ENCODE results near the gene GRIK3. TPM values are rescaled to one million over a fixed set of nuclear protein-coding genes. Genes with fewer than 3 reads are reported as not detected.

The GRIK3 gene
- total RNA-seq, 5 donors from 2014 or later (not counting 1 experiment from before 2014, with no cell fraction given), result 0.03 TPM; not detected in 4

DNA sequence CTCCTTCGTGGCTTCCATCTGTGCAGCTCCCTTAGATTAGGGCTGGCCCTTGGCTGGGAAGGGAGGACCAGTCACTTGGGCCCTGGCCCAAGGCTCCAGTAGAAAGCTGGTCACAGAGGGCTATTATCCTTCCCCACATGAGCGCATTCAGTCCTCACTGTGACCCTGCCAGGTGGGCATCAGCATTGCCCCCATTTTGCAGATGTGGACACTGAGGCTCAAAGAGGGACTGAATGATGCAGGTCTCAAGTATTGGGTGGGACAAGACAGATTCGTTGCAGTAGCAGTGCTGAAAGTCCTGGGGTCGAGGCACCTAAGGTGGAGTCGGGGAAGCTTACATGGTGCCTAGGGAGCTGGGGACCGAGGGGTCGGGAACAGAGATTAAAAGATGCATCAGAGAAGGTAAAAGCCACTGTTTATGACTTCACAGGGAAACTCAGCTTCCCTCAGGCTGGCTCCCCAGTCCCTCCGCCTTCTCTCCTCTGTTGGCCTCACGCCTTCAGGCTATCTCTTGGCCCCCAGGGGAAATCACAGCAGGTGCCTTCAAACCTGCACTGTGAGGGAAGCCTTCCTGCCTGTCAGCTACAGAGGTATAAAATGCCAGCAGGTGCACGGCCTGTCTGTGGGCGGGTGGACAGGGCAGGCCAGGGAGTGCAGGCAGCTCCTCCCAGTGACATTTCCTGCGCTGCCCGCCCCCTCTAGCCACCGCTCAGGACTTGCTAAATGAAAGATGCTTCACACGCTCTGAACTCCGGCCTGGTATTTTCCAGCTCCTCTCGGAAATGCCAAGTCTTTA lies 178.4 kb downstream of the GRIK3 start:
- H3K36me3 ChIP-seq (ENCODE audit: control insufficient read depth in 2 of 2, extremely low read depth in 1 of 2, insufficient read depth in 1 of 2, low read length in 1 of 2), result no peaks in the 10 kb centered on the region
- Mint-ChIP-seq H3K4me1 (no peaks in the 10 kb centered on the region), H3K9me3 (no peaks in the 10 kb centered on the region), H3K27me3 (peaks cover 26 to 43% of the 10 kb centered on the region in 2 donors), H3K36me3 (no peaks in the 10 kb centered on the region), H3K27ac (peak overlapping the region in 1 of 2 donors; percentile 55), H3K4me3 (no peak overlapping the region)
- H3K27ac ChIP-seq (ENCODE audit: low read length), result no peak overlapping the region
- H3K4me3 ChIP-seq (ENCODE audit: control insufficient read depth in 1 of 2, extremely low read depth in 1 of 2, low read length in 1 of 2), result no peak overlapping the region
- no peaks in the 10 kb centered on the region for H3K4me1 ChIP-seq (ENCODE audit: control insufficient read depth in 1 of 2, extremely low read depth in 1 of 2, insufficient read depth in 2 of 2, low read length in 2 of 2)
- no peaks in the 10 kb centered on the region for H3K9me3 ChIP-seq
- ATAC-seq (replicated peaks in 1 of 4), result no peak
- 48% methylated on average over 16 of the region's 17 CpGs for WGBS (ENCODE audit: insufficient coverage)
- ChIA-PET POLR2A (no interaction called here), CTCF (no interaction called here)
- peaks cover 0 to 43% of the 10 kb centered on the region in 2 experiments for H3K27me3 ChIP-seq (replicated peaks in 1 of 2; ENCODE audit: control insufficient read depth in 2 of 2, extremely low read depth in 1 of 2, insufficient read depth in 2 of 2, low read length in 1 of 2)
- no peak for DNase-seq

- 90% methylated on average over 7 of the region's 14 CpGs for WGBS (ENCODE audit: insufficient coverage)
- no peak overlapping the region for H3K4me3 Mint-ChIP-seq
- H3K36me3 ChIP-seq (ENCODE audit: control insufficient read depth in 2 of 2, extremely low read depth in 1 of 2, insufficient read depth in 1 of 2, low read length in 1 of 2), result no peaks in the 10 kb centered on the region
- ATAC-seq (replicated peaks in 1 of 4) (no peak), DNase-seq (no peak)
- H3K27me3 ChIP-seq (replicated peaks in 1 of 2; ENCODE audit: control insufficient read depth in 2 of 2, extremely low read depth in 1 of 2, insufficient read depth in 2 of 2, low read length in 1 of 2), result peaks cover 0 to 55% of the 10 kb centered on the region in 2 experiments
- H3K4me1 ChIP-seq (ENCODE audit: control insufficient read depth in 1 of 2, extremely low read depth in 1 of 2, insufficient read depth in 2 of 2, low read length in 2 of 2), result no peaks in the 10 kb centered on the region
- no peaks in the 10 kb centered on the region for H3K9me3 ChIP-seq
- H3K27ac Mint-ChIP-seq, result no peak overlapping the region
- CTCF ChIA-PET, result no interaction called here
- no peaks in the 10 kb centered on the region for H3K36me3 Mint-ChIP-seq
- POLR2A ChIA-PET, result no interaction called here
- peaks cover 25 to 55% of the 10 kb centered on the region in 2 donors for H3K27me3 Mint-ChIP-seq
- H3K9me3 Mint-ChIP-seq, result no peaks in the 10 kb centered on the region
- H3K27ac ChIP-seq (ENCODE audit: low read length), result no peak overlapping the region
- no peaks in the 10 kb centered on the region for H3K4me1 Mint-ChIP-seq
- H3K4me3 ChIP-seq (ENCODE audit: control insufficient read depth in 1 of 2, extremely low read depth in 1 of 2, low read length in 1 of 2), result no peak overlapping the region
Measured at GRCh38 chr1:36853638-36854037, 180.7 kb downstream of the GRIK3 start.

GRCh38 chr1:36852586-36852985 lies 181.7 kb downstream of the GRIK3 start:
- H3K27me3 ChIP-seq (replicated peaks in 1 of 2; ENCODE audit: control insufficient read depth in 2 of 2, extremely low read depth in 1 of 2, insufficient read depth in 2 of 2, low read length in 1 of 2), result peaks cover 0 to 59% of the 10 kb centered on the region in 2 experiments
- Mint-ChIP-seq H3K9me3 (no peaks in the 10 kb centered on the region), H3K36me3 (no peaks in the 10 kb centered on the region), H3K4me3 (no peak overlapping the region), H3K27ac (no peak overlapping the region), H3K27me3 (peaks cover 21 to 55% of the 10 kb centered on the region in 2 donors), H3K4me1 (no peaks in the 10 kb centered on the region)
- H3K9me3 ChIP-seq, result no peaks in the 10 kb centered on the region
- no peak for DNase-seq
- 63% methylated on average over 4 of the region's 5 CpGs for WGBS (ENCODE audit: insufficient coverage)
- POLR2A ChIA-PET, result no interaction called here
- no peak overlapping the region for H3K27ac ChIP-seq (ENCODE audit: low read length)
- no peak for ATAC-seq (replicated peaks in 1 of 4)
- no peaks in the 10 kb centered on the region for H3K4me1 ChIP-seq (ENCODE audit: control insufficient read depth in 1 of 2, extremely low read depth in 1 of 2, insufficient read depth in 2 of 2, low read length in 2 of 2)
- H3K36me3 ChIP-seq (ENCODE audit: control insufficient read depth in 2 of 2, extremely low read depth in 1 of 2, insufficient read depth in 1 of 2, low read length in 1 of 2), result no peaks in the 10 kb centered on the region
- CTCF ChIA-PET, result no interaction called here
- no peak overlapping the region for H3K4me3 ChIP-seq (ENCODE audit: control insufficient read depth in 1 of 2, extremely low read depth in 1 of 2, low read length in 1 of 2)

DNA sequence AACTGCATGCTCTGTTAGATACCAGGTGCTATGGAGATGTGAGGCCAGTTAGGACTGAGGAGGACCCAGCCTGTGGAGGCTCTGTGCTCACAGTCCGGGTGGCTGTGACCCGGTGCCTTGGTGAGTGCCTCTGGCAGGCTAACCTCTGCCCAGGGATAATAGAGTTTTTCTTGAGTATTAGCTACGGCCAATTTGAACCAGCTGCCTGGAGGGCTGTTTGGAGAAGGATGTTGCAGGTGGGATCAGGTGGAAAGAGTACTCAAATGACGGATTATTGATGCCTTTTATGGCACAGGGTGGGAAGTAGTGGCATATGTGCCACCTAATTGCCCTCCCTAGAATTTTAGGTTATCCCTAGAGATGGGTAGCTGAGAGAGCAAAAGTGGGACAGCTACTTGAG lies 182.7 kb downstream of the GRIK3 start:
- H3K27me3 ChIP-seq (replicated peaks in 1 of 2; ENCODE audit: control insufficient read depth in 2 of 2, extremely low read depth in 1 of 2, insufficient read depth in 2 of 2, low read length in 1 of 2), result peaks cover 0 to 59% of the 10 kb centered on the region in 2 experiments

DNA sequence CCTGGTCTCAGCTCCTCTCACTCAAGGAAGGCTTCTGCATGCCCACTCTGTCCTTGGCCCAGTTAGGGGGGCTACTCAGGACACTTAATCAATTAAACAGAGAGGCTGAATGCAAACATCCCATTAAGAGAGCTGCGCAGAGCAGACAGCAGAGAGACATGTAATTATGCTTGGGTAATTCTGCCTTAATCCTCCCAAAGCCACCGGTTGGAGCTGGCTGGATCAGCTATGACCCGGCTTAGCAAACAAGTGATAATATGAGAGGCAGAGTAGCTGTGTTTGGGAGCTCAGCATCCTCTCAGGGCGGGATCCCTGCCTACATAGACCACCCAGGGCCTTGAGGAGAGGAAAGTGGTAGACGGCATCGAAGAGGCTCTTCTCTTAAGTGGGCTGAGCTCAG lies 183.2 kb downstream of the GRIK3 start:
- H3K27ac ChIP-seq (ENCODE audit: low read length), result no peak overlapping the region
- peaks cover 21 to 48% of the 10 kb centered on the region in 2 donors for H3K27me3 Mint-ChIP-seq
- no peaks in the 10 kb centered on the region for H3K4me1 ChIP-seq (ENCODE audit: control insufficient read depth in 1 of 2, extremely low read depth in 1 of 2, insufficient read depth in 2 of 2, low read length in 2 of 2)
- H3K4me1 Mint-ChIP-seq, result no peaks in the 10 kb centered on the region
- H3K9me3 Mint-ChIP-seq, result no peaks in the 10 kb centered on the region
- CTCF ChIA-PET, result no interaction called here
- no peak overlapping the region for H3K4me3 ChIP-seq (ENCODE audit: control insufficient read depth in 1 of 2, extremely low read depth in 1 of 2, low read length in 1 of 2)
- H3K9me3 ChIP-seq, result no peaks in the 10 kb centered on the region
- H3K27ac Mint-ChIP-seq, result no peak overlapping the region
- DNase-seq (no peak), ATAC-seq (replicated peaks in 1 of 4) (no peak)
- H3K36me3 ChIP-seq (ENCODE audit: control insufficient read depth in 2 of 2, extremely low read depth in 1 of 2, insufficient read depth in 1 of 2, low read length in 1 of 2), result no peaks in the 10 kb centered on the region
- no peaks in the 10 kb centered on the region for H3K36me3 Mint-ChIP-seq
- peaks cover 0 to 58% of the 10 kb centered on the region in 2 experiments for H3K27me3 ChIP-seq (replicated peaks in 1 of 2; ENCODE audit: control insufficient read depth in 2 of 2, extremely low read depth in 1 of 2, insufficient read depth in 2 of 2, low read length in 1 of 2)
- POLR2A ChIA-PET, result no interaction called here
- WGBS (ENCODE audit: insufficient coverage), result 100% methylated on average over 1 of the region's 6 CpGs
- no peak overlapping the region for H3K4me3 Mint-ChIP-seq

More for the DNA sequence above, 182.7 kb downstream of the GRIK3 start:
- H3K4me1 Mint-ChIP-seq, result no peaks in the 10 kb centered on the region
- H3K9me3 Mint-ChIP-seq, result no peaks in the 10 kb centered on the region
- H3K4me3 Mint-ChIP-seq, result no peak overlapping the region
- DNase-seq, result no peak
- ChIA-PET POLR2A (no interaction called here), CTCF (no interaction called here)
- 80% methylated on average over 1 of the region's 4 CpGs for WGBS (ENCODE audit: insufficient coverage)
- no peak overlapping the region for H3K27ac ChIP-seq (ENCODE audit: low read length)
- H3K27me3 Mint-ChIP-seq, result peaks cover 21 to 53% of the 10 kb centered on the region in 2 donors
- H3K36me3 Mint-ChIP-seq, result no peaks in the 10 kb centered on the region
- H3K4me1 ChIP-seq (ENCODE audit: control insufficient read depth in 1 of 2, extremely low read depth in 1 of 2, insufficient read depth in 2 of 2, low read length in 2 of 2), result no peaks in the 10 kb centered on the region
- H3K36me3 ChIP-seq (ENCODE audit: control insufficient read depth in 2 of 2, extremely low read depth in 1 of 2, insufficient read depth in 1 of 2, low read length in 1 of 2), result no peaks in the 10 kb centered on the region
- H3K4me3 ChIP-seq (ENCODE audit: control insufficient read depth in 1 of 2, extremely low read depth in 1 of 2, low read length in 1 of 2), result no peak overlapping the region
- ATAC-seq (replicated peaks in 1 of 4), result no peak
- no peaks in the 10 kb centered on the region for H3K9me3 ChIP-seq
- no peak overlapping the region for H3K27ac Mint-ChIP-seq

- Mint-ChIP-seq H3K4me1 (no peaks in the 10 kb centered on the region), H3K27ac (no peak overlapping the region)
- CTCF ChIA-PET, result no interaction called here
Measured at GRCh38 chr1:36849956-36850355, 184.4 kb downstream of the GRIK3 start.

More at GRCh38 chr1:36849956-36850355, 184.4 kb downstream of the GRIK3 start:
- ATAC-seq (replicated peaks in 1 of 4), result no peak
- peaks cover 0 to 55% of the 10 kb centered on the region in 2 experiments for H3K27me3 ChIP-seq (replicated peaks in 1 of 2; ENCODE audit: control insufficient read depth in 2 of 2, extremely low read depth in 1 of 2, insufficient read depth in 2 of 2, low read length in 1 of 2)
- Mint-ChIP-seq H3K36me3 (no peaks in the 10 kb centered on the region), H3K4me3 (no peak overlapping the region), H3K9me3 (no peaks in the 10 kb centered on the region), H3K27me3 (peaks cover 16 to 43% of the 10 kb centered on the region in 2 donors)
- no peak for DNase-seq
- H3K27ac ChIP-seq (ENCODE audit: low read length), result no peak overlapping the region
- 83% methylated on average over 1 of the region's 12 CpGs for WGBS (ENCODE audit: insufficient coverage)
- no peaks in the 10 kb centered on the region for H3K9me3 ChIP-seq
- POLR2A ChIA-PET, result no interaction called here
- H3K4me1 ChIP-seq (ENCODE audit: control insufficient read depth in 1 of 2, extremely low read depth in 1 of 2, insufficient read depth in 2 of 2, low read length in 2 of 2), result no peaks in the 10 kb centered on the region
- H3K36me3 ChIP-seq (ENCODE audit: control insufficient read depth in 2 of 2, extremely low read depth in 1 of 2, insufficient read depth in 1 of 2, low read length in 1 of 2), result no peaks in the 10 kb centered on the region
- H3K4me3 ChIP-seq (ENCODE audit: control insufficient read depth in 1 of 2, extremely low read depth in 1 of 2, low read length in 1 of 2), result no peak overlapping the region

All from T-cell (primary cell).